K562 (cell line): ENCODE data around the gene C16orf96. TPM values are rescaled to one million over a fixed set of nuclear protein-coding genes. Genes with fewer than 3 reads are reported as not detected.

Experiments
- CHD2 ChIP-seq: IDR thresholded peaks from 2 replicates; pipeline ENCODE4 v1.6.1; 2011; ENCODE audit warnings: low read depth, low read length
- CXXC5 ChIP-seq: fragments of 250-450 bp; sonication (Bioruptor Pico); IDR thresholded peaks from 2 replicates; pipeline ENCODE4 v1.8.0; 2022; ENCODE audit warnings: inconsistent platforms, mild to moderate bottlenecking, moderate library complexity
- MAFF ChIP-seq: IDR thresholded peaks from 2 replicates; pipeline ENCODE4 v1.6.1; 2012; ENCODE audit warnings: low read length, improper control_type of control experiment
- NCOA6 ChIP-seq: fragments of 450-650 bp; IDR thresholded peaks from 2 replicates; pipeline ENCODE4 v1.6.1; 2017; ENCODE audit warnings: mild to moderate bottlenecking
- NFXL1 ChIP-seq: fragments of 450-650 bp; formaldehyde crosslinking; IDR thresholded peaks from 2 replicates; pipeline ENCODE4 v1.4.0; 2021; ENCODE audit warnings: mild to moderate bottlenecking
- NR2C1 ChIP-seq, 2 experiments: fragments of 450-650 bp; IDR thresholded peaks; 2 replicates each; pipeline ENCODE4 v1.6.1; 2017; ENCODE audit warnings: mild to moderate bottlenecking in 2 of 2, antibody characterized with exemption in 1 of 2, inconsistent platforms in 1 of 2, missing compliant biosample characterization in 1 of 2, missing genetic modification characterization in 1 of 2
- PHB ChIP-seq: fragments of 250-450 bp; sonication (Bioruptor Pico); IDR thresholded peaks from 2 replicates; pipeline ENCODE4 v1.5.0; 2021
- SIN3A ChIP-seq, 2 experiments: fragments of 150-350 bp in 1 of 2; IDR thresholded peaks; 2 replicates each; pipeline ENCODE4 v1.6.1; 2011 to 2016; ENCODE audit warnings: borderline replicate concordance in 2 of 2, low read depth in 2 of 2, low read length in 2 of 2, mild to moderate bottlenecking in 2 of 2, moderate library complexity in 2 of 2; ENCODE audit not compliant: control insufficient read depth in 1 of 2
- SIX5 ChIP-seq, 2 experiments: IDR thresholded peaks; 2 replicates each; pipeline ENCODE4 v1.6.1; 2011; ENCODE audit warnings: low read length in 2 of 2, borderline replicate concordance in 1 of 2, low read depth in 1 of 2, mild to moderate bottlenecking in 1 of 2, moderate library complexity in 1 of 2; ENCODE audit not compliant: insufficient read depth in 1 of 2
- TAF7 ChIP-seq: fragments of 450-650 bp; IDR thresholded peaks from 2 replicates; pipeline ENCODE4 v1.6.1; 2016; ENCODE audit warnings: missing genetic modification characterization, missing compliant biosample characterization
- YBX1 ChIP-seq: fragments of 450-650 bp; IDR thresholded peaks from 2 replicates; pipeline ENCODE4 v1.7.1; 2016; ENCODE audit warnings: mild to moderate bottlenecking
- YY1 ChIP-seq, 3 experiments: IDR thresholded peaks; 2 replicates each; pipeline ENCODE4 v1.6.1; 2011; ENCODE audit warnings: low read length in 2 of 3, mild to moderate bottlenecking in 2 of 3, moderate library complexity in 2 of 3, borderline replicate concordance in 1 of 3, control low read depth in 1 of 3, low read depth in 1 of 3; ENCODE audit not compliant: insufficient read depth in 3 of 3, insufficient replicate concordance in 2 of 3, control insufficient read depth in 1 of 3, insufficient read length in 1 of 3; ENCODE audit errors: extremely low read depth in 1 of 3
- ZFP30 ChIP-seq: fragments of 250-450 bp; sonication (Bioruptor Pico); IDR thresholded peaks from 2 replicates; pipeline ENCODE4 v1.8.0; 2022; ENCODE audit warnings: moderate library complexity, mild to moderate bottlenecking, inconsistent platforms, borderline replicate concordance
- ZNF224 ChIP-seq: sonication (generic); formaldehyde crosslinking; IDR thresholded peaks from 2 replicates; pipeline ENCODE4 v1.8.0; 2022; ENCODE audit warnings: mild to moderate bottlenecking, missing genetic modification reagents
- ZNF780A ChIP-seq: fragments of 250-450 bp; sonication (Bioruptor Pico); IDR thresholded peaks from 2 replicates; pipeline ENCODE4 v1.5.0; 2021; ENCODE audit warnings: mild to moderate bottlenecking
- polyA plus RNA-seq, 8 experiments: library from polyadenylated mRNA; depleted of rRNA in 4 of 8; stranded (reverse) in 5 of 8; unstranded in 3 of 8; fragments of >200 nt; fragmentation: Nextera tagmentation in 2 of 8; fragmentation: Illumina TruSeq in 1 of 8; extraction: Ambion mirVana in 2 of 8; extraction: Trizol in 1 of 8; gene quantifications; 2 replicates each; pipeline versions ENCODE4 v1.2.1 to v1.2.3, GENCODE V29; 2011 to 2014; ENCODE audit warnings: inconsistent platforms in 1 of 8, missing spikeins in 1 of 8
- total RNA-seq, 7 experiments: library from RNA; depleted of rRNA in 6 of 7; stranded (reverse); fragments of >200 nt in 6 of 7; fragmentation: Illumina TruSeq in 2 of 7; extraction: Trizol in 2 of 7; gene quantifications; 2 replicates each; pipeline versions ENCODE4 v1.2.1 to v1.2.3, GENCODE V29; 2011 to 2021; ENCODE audit warnings: low replicate concordance in 1 of 7
- TF ChIP-seq, protein P1 (sequence below), 2 experiments: fragments of 200-800 bp in 1 of 2; sonication (Bioruptor generic) in 1 of 2; sonication (generic) in 1 of 2; formaldehyde crosslinking in 1 of 2; IDR thresholded peaks in 1 of 2; conservative IDR thresholded peaks in 1 of 2; 2 replicates each; pipeline versions ENCODE4 v1.5.0 to v1.6.1; 2016 to 2020; ENCODE audit warnings: missing compliant biosample characterization in 1 of 2, missing genetic modification characterization in 1 of 2, missing genetic modification reagents in 1 of 2
- TF ChIP-seq, protein P2 (sequence below), 3 experiments: fragments of 200-800 bp in 1 of 3; fragments of 250-450 bp in 1 of 3; fragments of 450-650 bp in 1 of 3; sonication (Bioruptor Pico) in 1 of 3; sonication (Bioruptor generic) in 1 of 3; formaldehyde crosslinking in 1 of 3; IDR thresholded peaks; 2 replicates each; pipeline versions ENCODE4 v1.6.1 to v1.8.0; 2016 to 2022; ENCODE audit warnings: mild to moderate bottlenecking in 2 of 3, missing genetic modification characterization in 2 of 3, missing compliant biosample characterization in 1 of 3, moderate library complexity in 1 of 3
- TF ChIP-seq, protein P3 (sequence below): fragments of 250-450 bp; sonication (Bioruptor Pico); IDR thresholded peaks from 2 replicates; pipeline ENCODE4 v1.6.1; 2021; ENCODE audit warnings: mild to moderate bottlenecking
- TF ChIP-seq, protein P4 (sequence below): fragments of 250-450 bp; sonication (Bioruptor Pico); IDR thresholded peaks from 2 replicates; pipeline ENCODE4 v1.4.0; 2020

C16orf96 gene
- total and polyA plus RNA-seq, 9 of the 15 experiments (the other 6 are each of a cell fraction or from before 2014, with no cell fraction given), result not detected

DNA sequence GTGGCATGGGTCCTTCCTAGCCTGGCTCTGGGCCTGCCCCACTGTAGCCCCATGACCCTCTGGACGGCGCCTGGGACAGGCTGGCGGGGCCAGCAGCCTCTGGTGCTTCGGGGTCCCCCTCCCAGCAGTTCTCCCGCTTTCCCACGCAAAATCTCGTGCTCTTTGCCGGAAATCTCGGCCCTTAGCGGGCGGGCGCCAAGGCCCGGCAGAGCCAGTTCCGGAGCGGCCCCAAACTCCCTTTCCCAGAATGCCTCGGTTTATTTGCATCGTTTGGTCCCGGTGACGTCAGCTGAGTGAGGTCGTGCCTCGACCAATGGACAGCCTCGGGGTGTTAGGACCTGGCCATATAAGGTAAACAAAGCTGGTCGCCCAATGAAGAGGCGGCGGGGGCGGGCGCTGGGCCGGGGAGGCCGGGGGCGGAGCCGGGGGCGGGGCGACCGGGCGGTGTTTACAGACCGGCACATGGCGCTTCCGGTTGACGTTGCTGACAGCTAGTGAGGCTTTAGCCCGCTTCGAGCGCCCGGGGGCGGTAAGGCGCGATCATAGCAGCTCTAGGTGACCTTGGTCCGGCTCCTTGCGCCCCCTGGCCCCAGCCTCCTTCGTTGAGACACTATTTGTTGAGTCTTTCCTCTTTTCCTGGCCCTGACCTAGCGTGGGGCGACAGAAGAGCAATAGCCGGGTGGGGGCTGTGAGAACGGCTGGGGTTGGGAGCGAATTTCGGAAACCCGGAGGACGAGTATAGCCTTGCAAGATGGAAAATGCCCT is 60.1 kb downstream of the C16orf96 start (continued):
- TF ChIP-seq, protein P1, sequence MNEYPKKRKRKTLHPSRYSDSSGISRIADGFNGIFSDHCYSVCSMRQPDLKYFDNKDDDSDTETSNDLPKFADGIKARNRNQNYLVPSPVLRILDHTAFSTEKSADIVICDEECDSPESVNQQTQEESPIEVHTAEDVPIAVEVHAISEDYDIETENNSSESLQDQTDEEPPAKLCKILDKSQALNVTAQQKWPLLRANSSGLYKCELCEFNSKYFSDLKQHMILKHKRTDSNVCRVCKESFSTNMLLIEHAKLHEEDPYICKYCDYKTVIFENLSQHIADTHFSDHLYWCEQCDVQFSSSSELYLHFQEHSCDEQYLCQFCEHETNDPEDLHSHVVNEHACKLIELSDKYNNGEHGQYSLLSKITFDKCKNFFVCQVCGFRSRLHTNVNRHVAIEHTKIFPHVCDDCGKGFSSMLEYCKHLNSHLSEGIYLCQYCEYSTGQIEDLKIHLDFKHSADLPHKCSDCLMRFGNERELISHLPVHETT (CRISPR knock-in tag; conservative IDR thresholded peaks at IDR 0.05 in 1 of 2, IDR thresholded peaks at IDR 0.05 in 1 of 2), result peak in 1 of 2 experiments; percentile 84; a peak in 2 of 4 replicates
- TF ChIP-seq SIN3A (IDR thresholded peaks at IDR 0.05; ENCODE audit: borderline replicate concordance in 2 of 2, control insufficient read depth in 1 of 2, low read depth in 2 of 2, low read length in 2 of 2) (peak; percentile 59 to 66; a peak in 1 of 4 replicates), SIX5 (IDR thresholded peaks at IDR 0.05; ENCODE audit: borderline replicate concordance in 1 of 2, insufficient read depth in 1 of 2, low read depth in 1 of 2, low read length in 2 of 2) (peak; percentile 44 to 56; a peak in 2 of 4 replicates), YBX1 (no peak), MAFF (peak; percentile 21; the same call in 1 of the 2 replicates), ZNF780A (CRISPR knock-in tag) (no peak), CXXC5 (CRISPR knock-in tag) (peak; percentile 73), CHD2 (peak; percentile 97), ZFP30 (CRISPR knock-in tag) (no peak), NCOA6 (no peak), NR2C1 (IDR thresholded peaks at IDR 0.05) (peak; percentile 67), NR2C1 (tag; IDR thresholded peaks at IDR 0.05) (peak; percentile 44; the same call in 1 of the 2 replicates), YY1 (IDR thresholded peaks at IDR 0.05; ENCODE audit: borderline replicate concordance in 1 of 3, control insufficient read depth in 1 of 3, extremely low read depth in 1 of 3, insufficient read depth in 3 of 3, insufficient read length in 1 of 3, insufficient replicate concordance in 2 of 3, low read depth in 1 of 3, low read length in 2 of 3) (peak in 1 of 3 experiments; percentile 58), TAF7 (tag) (peak; percentile 81; the same call in 1 of the 2 replicates), ZNF224 (CRISPR knock-in tag) (no peak), NFXL1 (CRISPR knock-in tag) (no peak), PHB (no peak)
- TF ChIP-seq, protein P2, sequence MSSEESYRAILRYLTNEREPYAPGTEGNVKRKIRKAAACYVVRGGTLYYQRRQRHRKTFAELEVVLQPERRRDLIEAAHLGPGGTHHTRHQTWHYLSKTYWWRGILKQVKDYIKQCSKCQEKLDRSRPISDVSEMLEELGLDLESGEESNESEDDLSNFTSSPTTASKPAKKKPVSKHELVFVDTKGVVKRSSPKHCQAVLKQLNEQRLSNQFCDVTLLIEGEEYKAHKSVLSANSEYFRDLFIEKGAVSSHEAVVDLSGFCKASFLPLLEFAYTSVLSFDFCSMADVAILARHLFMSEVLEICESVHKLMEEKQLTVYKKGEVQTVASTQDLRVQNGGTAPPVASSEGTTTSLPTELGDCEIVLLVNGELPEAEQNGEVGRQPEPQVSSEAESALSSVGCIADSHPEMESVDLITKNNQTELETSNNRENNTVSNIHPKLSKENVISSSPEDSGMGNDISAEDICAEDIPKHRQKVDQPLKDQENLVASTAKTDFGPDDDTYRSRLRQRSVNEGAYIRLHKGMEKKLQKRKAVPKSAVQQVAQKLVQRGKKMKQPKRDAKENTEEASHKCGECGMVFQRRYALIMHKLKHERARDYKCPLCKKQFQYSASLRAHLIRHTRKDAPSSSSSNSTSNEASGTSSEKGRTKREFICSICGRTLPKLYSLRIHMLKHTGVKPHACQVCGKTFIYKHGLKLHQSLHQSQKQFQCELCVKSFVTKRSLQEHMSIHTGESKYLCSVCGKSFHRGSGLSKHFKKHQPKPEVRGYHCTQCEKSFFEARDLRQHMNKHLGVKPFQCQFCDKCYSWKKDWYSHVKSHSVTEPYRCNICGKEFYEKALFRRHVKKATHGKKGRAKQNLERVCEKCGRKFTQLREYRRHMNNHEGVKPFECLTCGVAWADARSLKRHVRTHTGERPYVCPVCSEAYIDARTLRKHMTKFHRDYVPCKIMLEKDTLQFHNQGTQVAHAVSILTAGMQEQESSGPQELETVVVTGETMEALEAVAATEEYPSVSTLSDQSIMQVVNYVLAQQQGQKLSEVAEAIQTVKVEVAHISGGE (CRISPR knock-in tag; IDR thresholded peaks at IDR 0.05), result peak in 1 of 3 experiments; percentile 89; a peak in 2 of 6 replicates
- TF ChIP-seq, protein P3, sequence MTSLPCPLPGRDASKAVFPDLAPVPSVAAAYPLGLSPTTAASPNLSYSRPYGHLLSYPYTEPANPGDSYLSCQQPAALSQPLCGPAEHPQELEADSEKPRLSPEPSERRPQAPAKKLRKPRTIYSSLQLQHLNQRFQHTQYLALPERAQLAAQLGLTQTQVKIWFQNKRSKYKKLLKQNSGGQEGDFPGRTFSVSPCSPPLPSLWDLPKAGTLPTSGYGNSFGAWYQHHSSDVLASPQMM (CRISPR knock-in tag), result no peak
- TF ChIP-seq, protein P4, sequence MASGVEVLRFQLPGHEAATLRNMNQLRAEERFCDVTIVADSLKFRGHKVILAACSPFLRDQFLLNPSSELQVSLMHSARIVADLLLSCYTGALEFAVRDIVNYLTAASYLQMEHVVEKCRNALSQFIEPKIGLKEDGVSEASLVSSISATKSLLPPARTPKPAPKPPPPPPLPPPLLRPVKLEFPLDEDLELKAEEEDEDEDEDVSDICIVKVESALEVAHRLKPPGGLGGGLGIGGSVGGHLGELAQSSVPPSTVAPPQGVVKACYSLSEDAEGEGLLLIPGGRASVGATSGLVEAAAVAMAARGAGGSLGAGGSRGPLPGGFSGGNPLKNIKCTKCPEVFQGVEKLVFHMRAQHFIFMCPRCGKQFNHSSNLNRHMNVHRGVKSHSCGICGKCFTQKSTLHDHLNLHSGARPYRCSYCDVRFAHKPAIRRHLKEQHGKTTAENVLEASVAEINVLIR (CRISPR knock-in tag), result peak; percentile 90
